Measurements from ENCODE around the gene CNN1.
"Not testable (repeated sequence)": the region's sequence is repeated elsewhere in the genome, so short reads cannot be mapped to it uniquely, and the experiment has no call there.

Gene CNN1

GRCh38 chr19:11564082-11564807 lies 25.6 kb downstream of the CNN1 start:
- DNase-seq (ENCODE audit: low read depth in 2 of 2): not testable (repeated sequence)

- DNase-seq (ENCODE audit: low read depth in 2 of 2): not testable (repeated sequence)
These were observed 27.0 kb downstream of the CNN1 start for GRCh38 chr19:11565649-11565980.

- DNase-seq (ENCODE audit: low read depth in 2 of 2): no peak
These were observed 27.5 kb downstream of the CNN1 start for GRCh38 chr19:11566164-11566563.

- no peak for DNase-seq (ENCODE audit: low read depth in 2 of 2)
These were observed 31.4 kb downstream of the CNN1 start for GRCh38 chr19:11570039-11570462.

GRCh38 chr19:11573354-11573753 lies 34.7 kb downstream of the CNN1 start:
- DNase-seq (ENCODE audit: low read depth in 2 of 2): not testable (repeated sequence)

- not testable (repeated sequence) for DNase-seq (ENCODE audit: low read depth in 2 of 2)
These were observed 35.1 kb downstream of the CNN1 start for GRCh38 chr19:11573763-11574162.

- DNase-seq (ENCODE audit: low read depth in 2 of 2): no peak
These were observed 36.0 kb downstream of the CNN1 start for GRCh38 chr19:11574689-11575088.

GRCh38 chr19:11576227-11576626 lies 37.6 kb downstream of the CNN1 start:
- DNase-seq (ENCODE audit: low read depth in 2 of 2): no peak

- no peak for DNase-seq (ENCODE audit: low read depth in 2 of 2)
These were observed 39.0 kb downstream of the CNN1 start, which contains the start of gene ACP5 for GRCh38 chr19:11577451-11578257. Gene ACP5, minus strand, starts transcription at chr19:11577645. Its CDS starts 328 bp downstream, at chr19:11577317.

GRCh38 chr19:11578258-11579142 lies 39.8 kb downstream of the CNN1 start:
- no peak for DNase-seq (ENCODE audit: low read depth in 2 of 2)

GRCh38 chr19:11580116-11580515 lies 41.5 kb downstream of the CNN1 start:
- DNase-seq (ENCODE audit: low read depth in 2 of 2): no peak

- DNase-seq (ENCODE audit: low read depth in 2 of 2): no peak
These were observed 43.1 kb downstream of the CNN1 start for GRCh38 chr19:11581740-11582139.

GRCh38 chr19:11586331-11586730 lies 47.7 kb downstream of the CNN1 start:
- DNase-seq (ENCODE audit: low read depth in 2 of 2): no peak

- peak; percentile 24 to 32 for DNase-seq (ENCODE audit: low read depth in 2 of 2)
These were observed 48.8 kb downstream of the CNN1 start for GRCh38 chr19:11587302-11587974.

- DNase-seq (ENCODE audit: low read depth in 2 of 2): no peak
These were observed 49.5 kb downstream of the CNN1 start for GRCh38 chr19:11587975-11588631.

- DNase-seq (ENCODE audit: low read depth in 2 of 2): no peak
These were observed 55.4 kb downstream of the CNN1 start for GRCh38 chr19:11594084-11594483.

- DNase-seq (ENCODE audit: low read depth in 2 of 2): no peak
These were observed 57.5 kb downstream of the CNN1 start for GRCh38 chr19:11596156-11596555.

GRCh38 chr19:11597202-11598102 lies 58.8 kb downstream of the CNN1 start, which contains the start of gene ZNF627:
Gene ZNF627, plus strand, starts transcription at chr19:11597483. Its CDS starts 145 bp downstream, at chr19:11597628.
- peak; percentile 95 to 96 for DNase-seq (ENCODE audit: low read depth in 2 of 2)

GRCh38 chr19:11598103-11598483 lies 59.4 kb downstream of the CNN1 start:
- DNase-seq (ENCODE audit: low read depth in 2 of 2): no peak

- no peak for DNase-seq (ENCODE audit: low read depth in 2 of 2)
These were observed 60.1 kb downstream of the CNN1 start for GRCh38 chr19:11598746-11599145.

Data from fibroblast of skin of left quadriceps (primary cell).